Kidney epithelial cell (primary cell): Measurements from ENCODE around the gene MYO18B. TPM values are rescaled to one million over a fixed set of nuclear protein-coding genes. Genes with fewer than 3 reads are reported as not detected.

ENCODE experiments used
- DNase-seq: peaks from one replicate; pipeline ENCODE4 v3.0.0-alpha.2; 2010; ENCODE audit warnings: low read depth
- H3K27me3 ChIP-seq: 2 replicates; pipeline ENCODE4 v1.6.0; 2011; ENCODE audit warnings: low read length; ENCODE audit not compliant: control insufficient read depth, insufficient read depth
- H3K36me3 ChIP-seq: 2 replicates; pipeline ENCODE4 v1.5.1; 2011; ENCODE audit warnings: low read length; ENCODE audit not compliant: control insufficient read depth, insufficient read depth
- H3K4me3 ChIP-seq: 2 replicates; pipeline ENCODE4 v1.5.1; 2011; ENCODE audit warnings: low read depth, mild to moderate bottlenecking, control low read depth, low read length
- total RNA-seq: library from RNA; depleted of rRNA; stranded (reverse); fragments of >200 nt; gene quantifications from 2 replicates; pipeline ENCODE4 v1.2.3, GENCODE V29; 2015
- TF ChIP-seq, protein P1 (sequence below): IDR thresholded peaks from 2 replicates; pipeline ENCODE4 v1.5.1; 2011; ENCODE audit warnings: mild to moderate bottlenecking, moderate library complexity, low read length, control low read depth, inconsistent platforms; ENCODE audit not compliant: insufficient read depth, poor library complexity, severe bottlenecking

Gene MYO18B
- total RNA-seq, 1 donor from 2014 or later: not detected

DNA sequence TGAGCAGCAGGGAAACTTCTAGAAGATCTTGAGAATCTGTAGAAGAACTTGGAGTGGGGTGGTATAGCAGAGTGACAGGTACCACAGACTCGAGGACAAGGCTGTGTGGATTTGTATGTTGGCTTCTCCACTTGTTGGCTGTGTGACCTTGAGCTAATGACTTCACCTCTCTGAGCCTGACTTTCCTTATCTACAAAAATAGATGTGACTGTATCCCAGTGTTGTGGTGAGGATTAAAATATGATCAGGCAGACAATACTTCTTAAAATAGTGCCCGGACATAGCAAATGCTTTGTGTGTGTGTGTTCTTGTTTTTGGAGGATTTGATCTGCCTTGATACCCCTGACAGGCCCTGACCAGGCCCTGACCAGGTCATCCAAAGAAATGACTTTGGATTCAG lies 40.8 kb downstream of the MYO18B start:
- DNase-seq: no peak
- H3K27me3 ChIP-seq: no peaks in the 10 kb centered on the region
- TF ChIP-seq, protein P1, sequence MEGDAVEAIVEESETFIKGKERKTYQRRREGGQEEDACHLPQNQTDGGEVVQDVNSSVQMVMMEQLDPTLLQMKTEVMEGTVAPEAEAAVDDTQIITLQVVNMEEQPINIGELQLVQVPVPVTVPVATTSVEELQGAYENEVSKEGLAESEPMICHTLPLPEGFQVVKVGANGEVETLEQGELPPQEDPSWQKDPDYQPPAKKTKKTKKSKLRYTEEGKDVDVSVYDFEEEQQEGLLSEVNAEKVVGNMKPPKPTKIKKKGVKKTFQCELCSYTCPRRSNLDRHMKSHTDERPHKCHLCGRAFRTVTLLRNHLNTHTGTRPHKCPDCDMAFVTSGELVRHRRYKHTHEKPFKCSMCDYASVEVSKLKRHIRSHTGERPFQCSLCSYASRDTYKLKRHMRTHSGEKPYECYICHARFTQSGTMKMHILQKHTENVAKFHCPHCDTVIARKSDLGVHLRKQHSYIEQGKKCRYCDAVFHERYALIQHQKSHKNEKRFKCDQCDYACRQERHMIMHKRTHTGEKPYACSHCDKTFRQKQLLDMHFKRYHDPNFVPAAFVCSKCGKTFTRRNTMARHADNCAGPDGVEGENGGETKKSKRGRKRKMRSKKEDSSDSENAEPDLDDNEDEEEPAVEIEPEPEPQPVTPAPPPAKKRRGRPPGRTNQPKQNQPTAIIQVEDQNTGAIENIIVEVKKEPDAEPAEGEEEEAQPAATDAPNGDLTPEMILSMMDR: no peak
- no peaks in the 10 kb centered on the region for H3K36me3 ChIP-seq
- H3K4me3 ChIP-seq: no peak overlapping the region

DNA sequence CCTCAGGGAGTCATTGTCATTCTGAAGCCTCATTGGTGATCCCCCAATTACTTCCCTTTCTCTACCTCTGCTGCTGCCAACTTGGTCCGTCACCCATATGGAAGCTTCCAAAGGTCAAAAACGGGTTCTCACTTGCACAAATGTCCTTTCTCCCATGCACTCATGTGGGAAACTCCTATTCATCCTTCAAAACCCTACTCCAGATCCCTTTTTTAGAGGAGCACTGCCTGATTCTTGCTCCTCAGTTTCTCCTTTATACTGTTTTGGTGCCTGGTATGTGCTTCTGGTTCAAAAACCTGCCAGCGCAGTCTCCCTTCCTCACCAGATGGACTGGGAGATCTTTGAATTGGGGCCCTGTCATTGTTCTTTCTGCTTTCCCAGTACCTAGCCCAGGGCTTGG lies 41.9 kb downstream of the MYO18B start:
- no peak for DNase-seq
- Histone ChIP-seq H3K36me3 (no peaks in the 10 kb centered on the region), H3K27me3 (no peaks in the 10 kb centered on the region), H3K4me3 (no peak overlapping the region)
- TF ChIP-seq, protein P1: no peak

DNA sequence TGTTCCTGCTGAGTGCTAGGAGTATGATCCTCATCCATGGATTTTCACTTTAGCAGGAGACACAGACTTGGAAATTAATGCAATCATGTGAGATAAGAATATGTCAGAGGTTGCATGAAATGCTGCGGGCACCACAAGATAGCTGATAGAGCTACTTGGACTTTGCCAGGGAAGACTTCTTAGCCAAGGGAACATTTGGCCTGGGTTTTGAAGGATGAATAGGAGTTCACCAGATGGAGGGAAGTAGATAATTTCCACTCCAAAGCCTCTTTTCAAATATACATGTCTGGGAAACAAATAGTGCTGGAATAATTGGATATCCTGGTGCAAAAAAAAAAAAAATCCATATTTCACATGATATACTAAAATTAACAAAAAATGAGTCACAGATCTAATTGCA lies 44.2 kb downstream of the MYO18B start:
- H3K36me3 ChIP-seq: no peaks in the 10 kb centered on the region
- TF ChIP-seq, protein P1: no peak
- no peaks in the 10 kb centered on the region for H3K27me3 ChIP-seq
- DNase-seq: no peak
- H3K4me3 ChIP-seq: no peak overlapping the region

DNA sequence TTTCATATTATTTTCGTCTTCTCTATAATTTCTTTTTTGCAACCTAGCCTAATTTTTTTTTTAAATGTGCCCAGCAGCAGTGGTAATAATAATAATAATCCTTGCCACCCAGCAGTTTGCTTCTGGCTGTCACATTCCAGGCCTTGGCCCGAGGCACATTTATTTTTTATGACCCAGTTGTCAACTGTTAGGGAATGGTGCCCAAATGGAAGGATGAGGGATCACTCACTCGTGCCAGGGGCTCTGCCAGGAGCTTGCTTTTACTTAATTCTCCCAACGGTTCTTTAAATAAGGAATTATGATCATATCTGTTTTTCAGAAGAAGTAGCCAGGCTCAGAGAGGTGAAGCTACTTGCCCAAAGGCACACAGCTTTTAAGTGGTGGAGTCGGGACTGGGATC lies 49.6 kb downstream of the MYO18B start:
- TF ChIP-seq, protein P1: no peak
- no peaks in the 10 kb centered on the region for H3K36me3 ChIP-seq
- H3K4me3 ChIP-seq: no peak overlapping the region
- no peaks in the 10 kb centered on the region for H3K27me3 ChIP-seq
- no peak for DNase-seq

DNA sequence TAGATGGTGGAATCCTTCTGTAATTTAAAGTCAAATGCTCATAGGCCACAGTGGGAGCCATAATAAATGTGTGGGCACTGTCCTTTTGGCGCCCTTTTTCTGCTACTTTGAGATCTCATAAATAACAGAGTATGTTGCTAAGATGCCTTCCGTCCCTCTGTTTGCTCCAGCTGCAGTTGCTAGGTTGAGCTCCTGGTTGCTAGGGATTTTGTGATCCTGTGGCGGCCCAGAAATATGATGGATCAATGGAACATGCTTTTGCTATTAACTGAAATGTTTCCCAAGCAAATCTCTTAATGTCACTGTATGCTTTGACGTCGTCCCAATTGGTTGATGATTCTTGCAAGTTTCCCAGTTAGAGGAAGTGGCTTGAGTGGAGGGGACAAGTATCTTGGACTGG lies 53.5 kb downstream of the MYO18B start:
- Histone ChIP-seq H3K4me3 (no peak overlapping the region), H3K27me3 (peaks cover 2% of the 10 kb centered on the region), H3K36me3 (no peaks in the 10 kb centered on the region)
- no peak for DNase-seq
- TF ChIP-seq, protein P1: no peak

DNA sequence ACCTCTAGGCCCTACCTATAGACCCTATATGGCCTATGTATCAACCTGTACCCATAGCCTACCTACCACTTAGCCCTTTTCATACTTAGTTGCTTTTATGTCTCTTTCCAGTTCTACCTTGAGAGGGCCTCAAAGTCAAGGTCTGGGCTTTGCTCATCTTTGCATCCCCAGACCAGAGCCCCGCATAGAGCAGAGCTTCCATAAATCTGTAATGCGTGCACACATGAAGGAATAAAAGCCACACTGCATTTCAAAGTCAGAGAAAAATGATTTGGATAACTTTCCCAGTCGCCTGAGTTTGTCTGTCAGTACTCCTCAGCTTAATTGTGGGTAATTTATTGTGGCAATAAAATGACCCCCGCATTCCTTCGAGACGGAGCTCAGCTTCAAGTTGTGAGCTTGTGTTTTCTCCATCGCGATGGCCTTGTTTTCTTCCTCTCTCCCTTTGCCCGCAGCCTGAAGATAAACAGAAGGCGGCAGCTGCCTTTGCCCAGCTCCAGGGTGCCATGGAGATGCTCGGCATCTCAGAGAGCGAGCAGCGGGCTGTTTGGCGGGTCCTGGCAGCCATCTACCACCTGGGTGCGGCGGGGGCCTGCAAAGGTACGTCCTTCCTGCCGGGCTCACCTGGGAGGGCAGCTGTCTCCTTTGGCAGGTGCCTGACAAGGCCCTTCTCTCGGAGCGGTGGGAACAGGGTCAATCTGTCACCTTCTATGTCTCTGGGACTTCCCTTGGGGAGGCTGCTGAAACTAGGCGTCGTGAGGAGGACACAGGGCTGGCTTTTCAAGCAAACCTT lies 55.7 kb downstream of the MYO18B start:
- Histone ChIP-seq H3K4me3 (no peak overlapping the region), H3K27me3 (peaks cover 2% of the 10 kb centered on the region), H3K36me3 (no peaks in the 10 kb centered on the region)
- TF ChIP-seq, protein P1: no peak
- no peak for DNase-seq
